Smooth muscle cell (in vitro differentiated cells): ENCODE data around the gene PIBF1. TPM values are rescaled to one million over a fixed set of nuclear protein-coding genes. Genes with fewer than 3 reads are reported as not detected.

Experiments
- DNase-seq: peaks from one replicate; lab custom pipeline; 2025; ENCODE audit not compliant: unreplicated experiment; lab: John Stamatoyannopoulos, UW
- H2AFZ ChIP-seq: fragments of 200-600 bp; sonication (generic); 2 replicates; pipeline ENCODE4 v1.6.0; 2016; ENCODE audit warnings: antibody characterized with exemption, low read depth, mild to moderate bottlenecking
- H3F3A ChIP-seq: fragments of 200-600 bp; sonication (generic); 2 replicates; pipeline ENCODE4 v1.6.0; 2017; ENCODE audit warnings: antibody characterized with exemption, low read depth
- H3K27ac ChIP-seq: fragments of 200-600 bp; sonication (generic); 2 replicates; pipeline ENCODE4 v1.5.1; 2016; ENCODE audit warnings: low read depth, mild to moderate bottlenecking
- H3K27me3 ChIP-seq: fragments of 200-600 bp; sonication (generic); 2 replicates; pipeline ENCODE4 v1.6.1; 2016; ENCODE audit warnings: low read depth, mild to moderate bottlenecking
- H3K36me3 ChIP-seq: fragments of 200-600 bp; sonication (generic); 2 replicates; pipeline ENCODE4 v1.5.1; 2016; ENCODE audit warnings: low read depth
- H3K4me1 ChIP-seq: fragments of 200-600 bp; sonication (generic); 2 replicates; pipeline ENCODE4 v1.5.1; 2016; ENCODE audit warnings: low read depth
- H3K4me2 ChIP-seq: fragments of 200-600 bp; sonication (generic); 2 replicates; pipeline ENCODE4 v1.6.0; 2016; ENCODE audit warnings: mild to moderate bottlenecking
- H3K4me3 ChIP-seq: fragments of 200-600 bp; sonication (generic); 2 replicates; pipeline ENCODE4 v1.5.1; 2016; ENCODE audit warnings: mild to moderate bottlenecking
- H3K79me2 ChIP-seq: fragments of 200-600 bp; sonication (generic); 2 replicates; pipeline ENCODE4 v1.6.0; 2016; ENCODE audit warnings: low read depth, mild to moderate bottlenecking
- H3K9ac ChIP-seq: fragments of 200-600 bp; sonication (generic); 2 replicates; pipeline ENCODE4 v1.6.0; 2016; ENCODE audit warnings: low read depth
- H3K9me3 ChIP-seq: fragments of 200-600 bp; sonication (generic); replicated peaks from 2 replicates; pipeline ENCODE4 v1.5.1; 2016; ENCODE audit warnings: low read depth
- H4K20me1 ChIP-seq: fragments of 200-600 bp; sonication (generic); 2 replicates; pipeline ENCODE4 v1.6.0; 2016; ENCODE audit warnings: low read depth
- WGBS: methylation state at CpG from one replicate; pipeline ENCODE4 v1.1.7; 2016; ENCODE audit warnings: low lambda C conversion rate; 5-methylcytosine and 5-hydroxymethylcytosine counted together
- polyA plus RNA-seq: library from polyadenylated mRNA; unstranded; fragments of >200 nt; fragmentation: Nextera tagmentation; extraction: Ambion mirVana; gene quantifications from 2 replicates; pipeline ENCODE4 v1.2.1, GENCODE V29; 2016
- total RNA-seq: library from RNA; depleted of rRNA; stranded (reverse); fragments of >200 nt; gene quantifications from 2 replicates; pipeline ENCODE4 v1.2.3, GENCODE V29; 2014
- TF ChIP-seq, protein P1 (sequence below): fragments of 200-600 bp; sonication (generic); IDR thresholded peaks from 2 replicates; pipeline ENCODE4 v1.5.1; 2017; ENCODE audit warnings: borderline replicate concordance, mild to moderate bottlenecking, antibody characterized with exemption; ENCODE audit not compliant: insufficient read depth, poor library complexity, severe bottlenecking

The PIBF1 gene
- total and polyA plus RNA-seq, 2 experiments from 2014 or later = 14.1 to 30.8 TPM

DNA sequence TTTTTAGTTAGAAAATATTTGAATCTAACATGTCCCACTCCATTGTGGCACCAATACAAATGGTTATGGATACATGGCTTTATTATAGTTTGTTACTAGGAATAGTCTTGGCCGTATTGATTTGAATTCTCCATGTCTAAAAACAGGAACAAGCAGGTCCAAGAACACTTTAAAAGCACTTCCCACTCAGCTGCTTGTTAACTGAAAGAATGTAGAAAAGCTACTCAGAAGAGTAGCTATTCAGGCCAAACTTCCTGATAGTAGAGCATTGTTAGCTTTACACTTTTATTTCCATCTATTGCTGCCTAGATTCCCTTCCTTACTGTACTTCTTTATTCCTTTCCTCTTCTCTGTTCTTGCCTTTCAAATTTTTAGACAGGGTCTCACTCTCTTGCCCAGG lies 6.9 kb downstream of the PIBF1 start:
- no peaks in the 10 kb centered on the region for H3F3A ChIP-seq
- no peak for DNase-seq
- H2AFZ ChIP-seq = no peak overlapping the region
- no peak overlapping the region for H3K27ac ChIP-seq
- no peak overlapping the region for H3K4me2 ChIP-seq
- peaks cover 38% of the 10 kb centered on the region for H4K20me1 ChIP-seq
- H3K36me3 ChIP-seq = peaks cover 16% of the 10 kb centered on the region
- WGBS = 86% methylated on average over 1 of the region's 1 CpG
- no peak overlapping the region for H3K9ac ChIP-seq
- peaks cover 60% of the 10 kb centered on the region for H3K79me2 ChIP-seq
- TF ChIP-seq, protein P1, sequence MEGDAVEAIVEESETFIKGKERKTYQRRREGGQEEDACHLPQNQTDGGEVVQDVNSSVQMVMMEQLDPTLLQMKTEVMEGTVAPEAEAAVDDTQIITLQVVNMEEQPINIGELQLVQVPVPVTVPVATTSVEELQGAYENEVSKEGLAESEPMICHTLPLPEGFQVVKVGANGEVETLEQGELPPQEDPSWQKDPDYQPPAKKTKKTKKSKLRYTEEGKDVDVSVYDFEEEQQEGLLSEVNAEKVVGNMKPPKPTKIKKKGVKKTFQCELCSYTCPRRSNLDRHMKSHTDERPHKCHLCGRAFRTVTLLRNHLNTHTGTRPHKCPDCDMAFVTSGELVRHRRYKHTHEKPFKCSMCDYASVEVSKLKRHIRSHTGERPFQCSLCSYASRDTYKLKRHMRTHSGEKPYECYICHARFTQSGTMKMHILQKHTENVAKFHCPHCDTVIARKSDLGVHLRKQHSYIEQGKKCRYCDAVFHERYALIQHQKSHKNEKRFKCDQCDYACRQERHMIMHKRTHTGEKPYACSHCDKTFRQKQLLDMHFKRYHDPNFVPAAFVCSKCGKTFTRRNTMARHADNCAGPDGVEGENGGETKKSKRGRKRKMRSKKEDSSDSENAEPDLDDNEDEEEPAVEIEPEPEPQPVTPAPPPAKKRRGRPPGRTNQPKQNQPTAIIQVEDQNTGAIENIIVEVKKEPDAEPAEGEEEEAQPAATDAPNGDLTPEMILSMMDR = no peak
- H3K27me3 ChIP-seq = no peaks in the 10 kb centered on the region
- no peak overlapping the region for H3K4me3 ChIP-seq
- H3K4me1 ChIP-seq = no peaks in the 10 kb centered on the region
- H3K9me3 ChIP-seq = no peaks in the 10 kb centered on the region

DNA sequence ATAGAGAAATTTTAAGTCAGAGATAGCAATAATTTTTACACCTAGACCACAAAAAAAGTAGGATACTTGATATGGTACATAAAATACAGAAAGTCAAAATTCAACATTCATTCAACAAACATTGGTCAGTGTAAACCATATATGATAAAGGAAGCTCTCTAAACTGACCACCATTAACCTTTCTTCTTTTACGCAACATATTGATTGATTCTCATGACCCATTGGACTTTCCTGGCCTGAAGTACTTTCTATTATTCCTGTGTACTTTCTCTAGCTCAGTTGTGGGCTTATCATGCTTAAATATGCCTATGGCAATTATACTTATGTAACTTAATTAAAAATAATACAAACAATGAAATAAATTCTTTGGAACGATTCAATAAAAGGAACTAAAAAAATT lies 10.7 kb downstream of the PIBF1 start:
- TF ChIP-seq, protein P1 = no peak
- Histone ChIP-seq H3K36me3 (peaks cover 18% of the 10 kb centered on the region), H3K79me2 (peaks cover 25% of the 10 kb centered on the region)

DNA sequence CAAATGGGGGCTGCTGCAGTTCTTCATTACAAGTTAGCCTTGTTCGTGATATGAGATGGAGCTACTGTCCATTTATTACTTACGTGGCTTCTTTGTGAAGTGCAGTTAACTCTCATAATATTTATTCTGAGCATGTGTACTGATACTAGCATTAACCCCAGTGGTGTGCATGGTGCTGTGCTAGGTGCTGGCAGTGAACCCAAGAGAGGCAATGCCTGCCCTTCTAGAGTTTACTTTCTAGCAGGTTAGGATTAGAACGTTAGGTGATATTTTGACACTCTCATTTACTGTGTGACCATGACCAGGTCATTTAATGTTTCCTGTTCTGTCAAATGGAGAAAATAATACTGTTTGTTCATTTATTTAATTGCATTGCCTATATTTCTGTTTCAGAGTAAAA lies 16.9 kb downstream of the PIBF1 start:
- Histone ChIP-seq H2AFZ (no peak overlapping the region), H4K20me1 (peaks cover 3% of the 10 kb centered on the region), H3K27ac (no peak overlapping the region), H3F3A (no peaks in the 10 kb centered on the region), H3K4me3 (no peak overlapping the region), H3K4me2 (no peak overlapping the region), H3K4me1 (no peaks in the 10 kb centered on the region), H3K79me2 (no peaks in the 10 kb centered on the region), H3K27me3 (no peaks in the 10 kb centered on the region), H3K9me3 (no peaks in the 10 kb centered on the region), H3K9ac (no peak overlapping the region), H3K36me3 (peaks cover 4% of the 10 kb centered on the region)
- TF ChIP-seq, protein P1 = no peak
- no peak for DNase-seq
- 80% methylated on average over 3 of the region's 3 CpGs for WGBS

More for the DNA sequence above, 10.7 kb downstream of the PIBF1 start:
- Histone ChIP-seq H3K4me2 (no peak overlapping the region), H3K4me1 (no peaks in the 10 kb centered on the region), H2AFZ (no peak overlapping the region), H3K27me3 (no peaks in the 10 kb centered on the region), H3K4me3 (no peak overlapping the region), H3K9ac (no peak overlapping the region), H3F3A (no peaks in the 10 kb centered on the region), H3K27ac (no peak overlapping the region), H3K9me3 (no peaks in the 10 kb centered on the region), H4K20me1 (peaks cover 18% of the 10 kb centered on the region)
- DNase-seq = no peak
- 100% methylated on average over 2 of the region's 2 CpGs for WGBS

DNA sequence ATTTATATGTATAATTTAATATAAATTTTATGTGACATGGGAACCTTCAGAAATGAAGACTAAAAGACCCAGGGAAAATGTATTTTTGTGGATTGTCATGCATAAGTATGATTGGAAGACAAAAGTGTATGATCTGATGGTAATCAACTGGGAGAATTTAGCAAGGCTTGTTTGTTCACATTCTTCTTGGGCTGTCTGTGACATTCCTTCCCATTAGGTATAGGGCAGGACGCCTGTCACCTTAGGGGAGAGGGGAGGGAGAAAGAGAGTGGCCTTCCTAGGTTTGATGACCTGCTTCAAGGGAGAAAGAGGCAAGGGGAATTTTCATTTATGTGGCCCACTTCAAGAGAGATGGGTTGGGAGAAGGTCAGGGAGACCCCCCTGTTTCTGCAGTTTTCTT lies 22.4 kb downstream of the PIBF1 start:
- H3K36me3 ChIP-seq = peaks cover 3% of the 10 kb centered on the region
- H3K4me2 ChIP-seq = no peak overlapping the region
- H3K27me3 ChIP-seq = no peaks in the 10 kb centered on the region
- DNase-seq = no peak
- H4K20me1 ChIP-seq = peaks cover 16% of the 10 kb centered on the region
- H3K79me2 ChIP-seq = no peaks in the 10 kb centered on the region
- no peak overlapping the region for H3K27ac ChIP-seq
- no peaks in the 10 kb centered on the region for H3K4me1 ChIP-seq
- TF ChIP-seq, protein P1 = no peak
- no peak overlapping the region for H3K4me3 ChIP-seq
- H3K9me3 ChIP-seq = no peaks in the 10 kb centered on the region
- 71% methylated on average over 1 of the region's 1 CpG for WGBS
- no peak overlapping the region for H2AFZ ChIP-seq
- H3F3A ChIP-seq = no peaks in the 10 kb centered on the region
- H3K9ac ChIP-seq = no peak overlapping the region
